Daoy (cell line): ENCODE results near the gene MAST4. TPM values are rescaled to one million over a fixed set of nuclear protein-coding genes. Genes with fewer than 3 reads are reported as not detected.

Experiments
- DNase-seq: peaks from one replicate; pipeline ENCODE4 v3.0.0-alpha.2; 2015; ENCODE audit warnings: low read depth
- total RNA-seq: library from RNA; depleted of rRNA; stranded (reverse); fragments of >200 nt; shearing (Covaris generic); gene quantifications from 2 replicates; pipeline ENCODE4 v1.2.3, GENCODE V29; 2014

MAST4 gene
- total RNA-seq, 1 experiment from 2014 or later, result 5.5 TPM

GRCh38 chr5:66603881-66604280 lies 7.7 kb downstream of the MAST4 start:
- DNase-seq, result no peak

GRCh38 chr5:66606713-66607112 lies 10.5 kb downstream of the MAST4 start:
- no peak for DNase-seq

DNA sequence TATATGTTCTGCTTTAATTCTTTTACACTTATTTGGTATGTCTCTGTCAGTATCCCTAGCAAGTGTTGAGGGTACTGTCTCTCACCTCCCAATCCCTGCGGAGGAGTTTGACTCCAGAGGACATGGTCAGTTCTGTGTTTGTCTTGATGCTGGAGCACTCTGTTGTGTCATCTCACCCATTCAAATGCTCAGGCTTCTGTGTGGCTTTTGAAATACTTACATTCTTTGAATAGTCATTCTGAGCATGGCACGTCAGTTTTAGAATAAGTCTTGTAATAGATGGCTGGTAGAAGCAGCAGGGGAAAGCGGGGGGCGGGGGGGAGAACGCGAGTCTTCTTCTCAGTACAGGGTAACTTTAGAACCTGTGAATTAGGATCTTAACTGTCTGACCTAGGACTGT lies 12.3 kb downstream of the MAST4 start:
- no peak for DNase-seq

DNA sequence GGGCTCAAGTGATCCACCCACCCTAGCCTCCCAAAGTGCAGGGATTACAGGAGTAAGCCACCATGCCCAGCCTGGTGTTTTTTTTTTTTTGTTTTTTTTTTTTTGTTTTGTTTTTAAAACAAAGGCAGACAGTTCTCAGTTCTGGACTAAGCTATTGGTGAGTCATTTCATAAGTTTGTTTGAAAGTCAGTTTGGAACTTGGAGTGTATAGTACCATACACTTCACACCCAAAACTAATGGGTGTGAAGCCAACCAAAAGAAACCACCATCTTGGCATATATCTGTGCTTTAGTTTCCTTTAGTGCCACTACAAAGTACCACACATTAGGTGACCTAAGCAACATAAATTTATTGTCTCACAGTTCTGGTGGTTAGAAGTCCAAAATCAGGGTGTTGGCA lies 13.4 kb downstream of the MAST4 start:
- no peak for DNase-seq

- DNase-seq, result no peak
Observed at GRCh38 chr5:66612226-66612625, 16.0 kb downstream of the MAST4 start.

GRCh38 chr5:66615136-66615535 lies 18.9 kb downstream of the MAST4 start:
- DNase-seq, result no peak

GRCh38 chr5:66615894-66616293 lies 19.7 kb downstream of the MAST4 start:
- no peak for DNase-seq

GRCh38 chr5:66616520-66617225 lies 20.5 kb downstream of the MAST4 start:
- DNase-seq, result no peak

DNA sequence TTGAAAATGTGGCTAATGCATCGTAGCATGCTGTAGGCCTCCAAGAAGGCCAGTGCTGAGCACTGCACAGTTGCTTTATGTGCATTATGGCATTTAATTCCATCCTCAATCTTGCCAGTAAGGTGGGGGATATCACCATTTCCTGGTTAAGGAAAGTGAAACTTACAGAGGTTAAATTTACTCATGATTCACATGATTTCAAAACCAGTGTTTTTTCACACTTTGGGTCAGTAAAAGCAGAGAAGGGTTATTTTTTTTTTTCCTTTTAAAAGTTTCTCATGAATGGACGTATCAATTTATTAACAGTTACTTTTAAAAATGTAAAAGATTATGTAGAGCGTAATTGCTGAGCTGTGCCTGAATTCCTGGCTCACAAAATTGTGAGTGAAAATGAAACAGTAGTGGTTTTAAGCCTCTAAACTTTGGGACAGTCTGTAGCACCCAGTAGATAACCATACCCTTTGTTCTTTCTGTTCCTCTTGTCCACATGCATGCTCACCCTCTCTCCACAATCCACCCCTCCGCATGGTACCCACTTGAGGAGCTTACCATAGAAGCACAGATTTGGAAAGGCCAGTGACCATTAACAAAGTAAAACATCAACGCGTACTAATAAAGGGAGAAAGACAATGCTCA lies 21.2 kb downstream of the MAST4 start:
- no peak for DNase-seq

DNA sequence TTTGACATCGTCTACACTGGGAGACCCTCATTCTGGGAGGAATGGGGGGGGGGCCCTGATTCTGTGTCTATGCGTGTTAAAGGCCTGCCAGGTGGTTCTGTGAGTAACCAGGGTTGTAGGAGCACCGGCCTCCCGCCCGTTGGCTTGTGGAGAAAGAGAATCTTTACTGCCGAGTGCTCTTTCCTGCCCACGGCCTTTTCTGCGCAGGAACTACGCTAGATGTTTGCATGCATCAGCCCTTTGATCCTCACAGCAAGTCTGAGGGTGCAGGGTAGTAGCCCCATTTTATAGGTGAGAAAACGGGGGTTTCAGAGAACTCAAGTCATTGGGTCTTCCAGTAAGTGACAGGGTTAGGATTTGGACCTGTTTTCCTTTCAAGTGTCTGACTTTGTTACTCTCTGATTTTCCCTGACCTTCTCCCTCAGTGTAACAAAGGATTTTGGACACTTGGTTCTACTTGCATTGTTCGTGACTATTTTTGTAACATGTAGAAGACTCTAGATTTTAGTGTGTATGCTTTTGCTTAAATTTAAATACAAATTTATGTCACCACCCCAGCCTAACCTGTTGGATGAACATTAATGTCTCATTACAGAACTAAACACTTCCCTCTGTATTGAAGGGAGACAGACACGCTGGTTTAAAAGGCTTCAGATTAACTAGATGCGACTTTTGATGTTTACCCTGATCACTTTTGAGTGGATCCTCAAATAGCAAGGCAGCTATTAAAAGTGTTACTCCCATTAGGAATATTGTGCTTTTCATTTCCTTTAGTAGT lies 22.0 kb downstream of the MAST4 start:
- no peak for DNase-seq

GRCh38 chr5:66620711-66621110 lies 24.5 kb downstream of the MAST4 start:
- DNase-seq, result no peak

- DNase-seq, result no peak
Observed at GRCh38 chr5:66621146-66621545, 25.0 kb downstream of the MAST4 start.

DNA sequence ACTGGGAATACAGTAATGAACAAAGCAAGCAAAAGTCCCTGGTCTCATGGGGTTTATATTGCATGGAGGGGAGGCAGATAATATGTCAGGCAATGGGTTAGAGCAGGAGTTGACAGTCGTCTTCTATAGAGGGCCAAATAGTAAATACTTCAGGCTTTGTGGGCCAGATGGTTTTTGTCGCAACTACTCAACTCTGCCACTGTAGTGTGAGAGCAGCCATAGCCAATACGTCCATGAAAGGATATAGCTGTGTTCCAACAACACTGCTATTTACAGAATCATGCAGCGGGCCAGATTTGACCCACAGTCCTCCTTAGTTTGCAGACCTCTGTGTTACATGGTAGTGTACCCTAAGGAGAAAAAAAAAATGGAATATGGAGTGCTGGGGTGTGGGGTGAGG lies 25.5 kb downstream of the MAST4 start:
- no peak for DNase-seq

DNA sequence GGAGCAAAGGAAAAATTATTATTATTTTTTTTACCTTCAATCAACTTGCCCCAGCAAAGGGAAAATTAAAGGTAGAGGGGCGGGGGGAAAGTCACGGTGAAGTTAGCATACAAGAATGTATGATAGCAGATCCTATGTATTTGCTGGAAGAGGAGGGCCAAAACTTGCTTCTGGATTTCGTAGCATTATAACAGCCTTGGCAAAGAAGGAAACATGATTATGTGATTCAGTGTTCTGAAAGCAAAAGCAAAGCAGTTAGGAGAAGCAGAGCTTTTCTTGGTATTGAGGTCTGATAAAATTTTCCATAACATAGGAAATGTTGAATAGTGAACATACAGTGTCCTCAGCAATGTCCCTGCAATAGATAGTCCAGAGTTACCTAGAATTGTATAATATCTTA lies 32.4 kb downstream of the MAST4 start:
- no peak for DNase-seq

DNA sequence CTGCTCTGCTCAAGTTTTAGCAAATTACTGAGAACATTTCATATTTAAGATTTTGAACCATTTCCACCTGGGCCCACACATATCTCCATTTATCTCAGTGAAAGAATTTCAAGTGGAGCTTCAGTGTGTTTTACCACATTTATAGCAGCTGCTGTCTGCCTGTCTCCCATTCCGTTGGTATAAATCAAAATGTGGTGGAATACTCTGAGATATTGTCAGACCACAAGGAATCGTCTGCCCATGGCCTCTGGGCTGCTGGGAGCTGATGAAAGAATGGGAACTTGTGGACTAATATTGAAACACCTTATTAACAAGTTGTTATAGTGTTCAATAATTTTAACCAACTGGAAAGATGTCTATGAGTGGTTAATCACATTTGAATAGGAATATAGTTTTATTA lies 33.3 kb downstream of the MAST4 start:
- DNase-seq, result no peak

DNA sequence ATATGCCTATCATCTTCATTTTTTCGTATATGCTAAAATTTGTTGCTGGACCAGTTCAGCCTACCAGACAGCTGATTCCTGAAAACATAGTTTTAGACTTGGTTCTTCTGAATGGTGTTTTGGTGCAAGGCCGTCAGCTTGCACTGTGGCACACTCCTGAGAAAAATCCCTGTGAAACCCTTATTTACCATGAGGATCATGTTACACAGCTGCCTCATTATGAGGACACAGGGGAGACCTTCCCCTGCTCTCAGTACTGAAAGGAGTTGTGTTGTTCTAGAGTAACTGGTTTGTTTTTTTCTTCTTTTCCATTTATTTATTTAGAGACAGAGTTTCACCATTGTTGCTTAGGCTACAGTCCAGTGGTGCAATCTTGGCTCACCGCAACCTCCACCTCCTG lies 37.6 kb downstream of the MAST4 start:
- DNase-seq, result no peak

DNA sequence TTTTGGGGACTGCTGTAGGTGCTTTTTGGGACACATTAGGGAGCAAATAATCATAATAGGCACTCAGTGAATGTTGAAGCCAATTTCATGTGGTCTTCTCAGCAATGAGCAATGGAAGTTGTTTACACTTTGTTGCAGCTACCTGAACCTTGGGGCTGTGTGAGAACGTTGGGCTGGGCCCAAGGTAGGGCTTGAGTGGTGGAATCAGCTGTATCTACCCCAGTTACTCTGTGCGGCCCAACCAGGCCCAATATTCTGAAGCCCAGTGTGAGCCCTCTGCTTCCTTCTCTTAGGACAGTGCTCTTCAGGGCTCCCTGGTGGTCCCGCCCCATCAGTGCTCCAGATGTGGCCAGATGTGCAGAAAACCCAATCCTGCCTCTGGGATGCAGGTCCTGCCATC lies 38.4 kb downstream of the MAST4 start:
- no peak for DNase-seq

GRCh38 chr5:66637994-66638393 lies 41.8 kb downstream of the MAST4 start:
- DNase-seq, result no peak

- no peak for DNase-seq
Observed at GRCh38 chr5:66639037-66639436, 42.8 kb downstream of the MAST4 start.

DNA sequence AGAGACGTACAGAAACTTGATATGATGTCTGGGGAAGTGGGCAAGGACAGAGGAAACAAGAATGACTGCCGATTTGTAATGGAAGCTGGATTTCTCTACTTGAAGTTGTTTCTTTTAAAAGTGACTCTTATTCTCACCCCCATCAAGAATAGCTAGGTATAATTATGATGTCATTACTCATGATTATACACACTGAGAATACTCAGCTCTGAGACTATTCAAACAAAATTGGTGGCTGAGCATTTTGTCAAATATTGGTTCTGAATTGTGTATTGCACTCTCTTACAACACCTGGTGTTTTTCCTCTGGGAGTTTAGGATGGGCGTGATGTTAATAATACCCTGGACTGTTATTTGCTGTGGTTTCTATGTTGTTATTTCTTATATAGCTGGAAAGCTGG lies 46.3 kb downstream of the MAST4 start:
- no peak for DNase-seq

DNA sequence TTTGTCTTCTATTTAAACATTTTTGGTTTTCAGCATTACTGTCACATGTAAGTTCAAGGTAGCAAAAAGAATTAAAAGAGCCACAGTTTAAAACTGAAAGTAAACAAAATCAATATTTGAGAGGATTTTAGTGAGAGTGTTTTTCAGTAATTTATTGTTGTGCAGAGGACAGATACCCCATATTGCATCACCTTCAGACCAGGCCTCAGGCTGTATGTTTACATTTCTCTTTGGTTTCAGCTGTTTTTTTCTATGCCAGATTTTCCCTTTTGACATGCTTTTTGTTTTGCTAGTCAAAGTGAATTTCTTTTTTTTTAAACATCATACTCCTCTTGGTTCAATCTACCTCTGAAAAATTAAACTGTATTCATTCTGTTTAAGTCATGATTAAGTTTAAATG lies 47.2 kb downstream of the MAST4 start:
- DNase-seq, result no peak

DNA sequence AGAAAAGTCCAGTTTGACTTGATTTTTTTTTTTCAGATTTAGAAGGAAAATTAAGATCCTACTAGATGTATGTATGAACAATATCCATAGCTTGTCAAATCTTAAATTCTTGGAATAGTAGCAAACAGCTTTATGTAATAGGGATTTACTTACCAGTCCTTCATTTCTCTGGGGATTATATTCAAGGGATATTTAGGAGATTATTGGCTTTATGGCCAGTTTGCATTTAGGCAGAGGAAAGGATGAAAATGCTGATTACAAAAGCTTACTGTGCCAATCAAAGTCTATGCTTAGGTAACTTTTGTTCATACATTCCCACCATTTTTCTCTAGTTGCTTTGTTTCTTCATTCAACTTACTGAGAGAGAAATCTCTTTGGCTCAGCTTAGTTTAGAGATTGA lies 47.9 kb downstream of the MAST4 start:
- no peak for DNase-seq

- no peak for DNase-seq
Observed at GRCh38 chr5:66645039-66645438, 48.8 kb downstream of the MAST4 start.
